Stimulated activated naive B cell treated with anti-CD40 and anti-IgM and Interleukin-4, amounts not matched to agents 10 μg/mL and 1 μg/mL and 100 μg/mL, for 72 hours (primary cell): ENCODE results near the gene BZW2.

ENCODE experiments used
- ATAC-seq, 2 donors: fragments of 150-1000 bp; cut with Tn5 transposase; replicated peaks; 2 replicates each; pipeline ENCODE4 v1.10.0; 2021; ENCODE audit warnings: moderate library complexity in 1 of 2
- DNase-seq: peaks from one replicate; pipeline ENCODE4 v3.0.0; 2021
- H3K27ac Mint-ChIP-seq: one replicate; pipeline ENCODE4 v1.8.0; 2022; ENCODE audit warnings: mild to moderate bottlenecking, mixed read lengths
- H3K27me3 Mint-ChIP-seq, 2 donors: one replicate each; pipeline ENCODE4 v1.8.0; 2022; ENCODE audit warnings: mixed read lengths in 2 of 2
- H3K36me3 Mint-ChIP-seq, 2 donors: one replicate each; pipeline ENCODE4 v1.8.0; 2022; ENCODE audit warnings: mixed read lengths in 2 of 2, mild to moderate bottlenecking in 1 of 2
- H3K4me1 Mint-ChIP-seq, 2 donors: one replicate each; pipeline ENCODE4 v1.8.0; 2022; ENCODE audit warnings: mixed read lengths in 2 of 2, mild to moderate bottlenecking in 1 of 2
- H3K4me3 Mint-ChIP-seq, 2 donors: one replicate each; pipeline ENCODE4 v1.8.0; 2022; ENCODE audit warnings: mild to moderate bottlenecking in 2 of 2, mixed read lengths in 2 of 2, moderate library complexity in 1 of 2
- H3K9me3 Mint-ChIP-seq, 2 donors: one replicate each; pipeline ENCODE4 v1.8.0; 2022; ENCODE audit warnings: mixed read lengths in 2 of 2, mild to moderate bottlenecking in 1 of 2

BZW2 gene

GRCh38 chr7:16728811-16729210, 82.8 kb downstream of the BZW2 start:
- ATAC-seq (no peak), DNase-seq (no peak)
- Mint-ChIP-seq H3K27ac (no peak overlapping the region), H3K27me3 (no peaks in the 10 kb centered on the region), H3K4me3 (no peak overlapping the region), H3K9me3 (no peaks in the 10 kb centered on the region), H3K4me1 (peaks cover 0 to 4% of the 10 kb centered on the region in 2 donors), H3K36me3 (peaks cover 3 to 10% of the 10 kb centered on the region in 2 donors)

GRCh38 chr7:16729541-16729940, 83.6 kb downstream of the BZW2 start:
- ATAC-seq (no peak), DNase-seq (no peak)
- Mint-ChIP-seq H3K9me3 (no peaks in the 10 kb centered on the region), H3K36me3 (peaks cover 3 to 10% of the 10 kb centered on the region in 2 donors), H3K4me1 (peaks cover 0 to 4% of the 10 kb centered on the region in 2 donors), H3K4me3 (no peak overlapping the region), H3K27me3 (no peaks in the 10 kb centered on the region), H3K27ac (no peak overlapping the region)

- ATAC-seq (no peak), DNase-seq (no peak)
- H3K4me1 Mint-ChIP-seq, result peaks cover 5 to 6% of the 10 kb centered on the region in 2 donors
- no peak overlapping the region for H3K27ac Mint-ChIP-seq
- no peaks in the 10 kb centered on the region for H3K27me3 Mint-ChIP-seq
- no peak overlapping the region for H3K4me3 Mint-ChIP-seq
- peaks cover 0 to 10% of the 10 kb centered on the region in 2 donors for H3K36me3 Mint-ChIP-seq
- no peaks in the 10 kb centered on the region for H3K9me3 Mint-ChIP-seq
Measured at GRCh38 chr7:16730937-16731336, 85.0 kb downstream of the BZW2 start.

GRCh38 chr7:16732828-16733227, 86.8 kb downstream of the BZW2 start:
- peaks cover 5 to 6% of the 10 kb centered on the region in 2 donors for H3K4me1 Mint-ChIP-seq

GRCh38 chr7:16734148-16734726, 88.3 kb downstream of the BZW2 start:
- no peak for DNase-seq
- H3K9me3 Mint-ChIP-seq, result no peaks in the 10 kb centered on the region
- H3K4me3 Mint-ChIP-seq, result no peak overlapping the region
- ATAC-seq, result no peak
- no peaks in the 10 kb centered on the region for H3K27me3 Mint-ChIP-seq
- peaks cover 5 to 6% of the 10 kb centered on the region in 2 donors for H3K4me1 Mint-ChIP-seq
- no peak overlapping the region for H3K27ac Mint-ChIP-seq
- peaks cover 0 to 12% of the 10 kb centered on the region in 2 donors for H3K36me3 Mint-ChIP-seq

More at GRCh38 chr7:16732828-16733227, 86.8 kb downstream of the BZW2 start:
- no peak overlapping the region for H3K4me3 Mint-ChIP-seq
- ATAC-seq (no peak), DNase-seq (no peak)
- H3K27me3 Mint-ChIP-seq, result no peaks in the 10 kb centered on the region
- no peak overlapping the region for H3K27ac Mint-ChIP-seq
- H3K36me3 Mint-ChIP-seq, result peaks cover 0 to 10% of the 10 kb centered on the region in 2 donors
- no peaks in the 10 kb centered on the region for H3K9me3 Mint-ChIP-seq

GRCh38 chr7:16735020-16735419, 89.0 kb downstream of the BZW2 start:
- Mint-ChIP-seq H3K9me3 (no peaks in the 10 kb centered on the region), H3K27me3 (no peaks in the 10 kb centered on the region), H3K4me1 (peaks cover 5 to 6% of the 10 kb centered on the region in 2 donors), H3K4me3 (no peak overlapping the region), H3K27ac (no peak overlapping the region), H3K36me3 (peaks cover 0 to 12% of the 10 kb centered on the region in 2 donors)
- DNase-seq (no peak), ATAC-seq (no peak)

- Mint-ChIP-seq H3K36me3 (peaks cover 0 to 6% of the 10 kb centered on the region in 2 donors), H3K4me1 (peaks cover 2 to 6% of the 10 kb centered on the region in 2 donors), H3K4me3 (no peak overlapping the region), H3K27me3 (no peaks in the 10 kb centered on the region), H3K27ac (no peak overlapping the region), H3K9me3 (no peaks in the 10 kb centered on the region)
- ATAC-seq (no peak), DNase-seq (no peak)
Measured at GRCh38 chr7:16738011-16738688, 92.2 kb downstream of the BZW2 start.

- ATAC-seq, result peak; percentile 34 to 50
- H3K27ac Mint-ChIP-seq, result no peak overlapping the region
- H3K9me3 Mint-ChIP-seq, result no peaks in the 10 kb centered on the region
- no peak overlapping the region for H3K4me3 Mint-ChIP-seq
- no peak for DNase-seq
- peaks cover 2 to 13% of the 10 kb centered on the region in 2 donors for H3K4me1 Mint-ChIP-seq
- no peaks in the 10 kb centered on the region for H3K27me3 Mint-ChIP-seq
- H3K36me3 Mint-ChIP-seq, result peaks cover 0 to 6% of the 10 kb centered on the region in 2 donors
Measured at GRCh38 chr7:16739863-16740622, 94.1 kb downstream of the BZW2 start.

GRCh38 chr7:16740623-16740953, 94.6 kb downstream of the BZW2 start:
- no peak for ATAC-seq
- no peak for DNase-seq
- peaks cover 0 to 6% of the 10 kb centered on the region in 2 donors for H3K36me3 Mint-ChIP-seq
- no peak overlapping the region for H3K4me3 Mint-ChIP-seq
- peaks cover 0 to 8% of the 10 kb centered on the region in 2 donors for H3K4me1 Mint-ChIP-seq
- H3K27ac Mint-ChIP-seq, result no peak overlapping the region
- no peaks in the 10 kb centered on the region for H3K9me3 Mint-ChIP-seq
- no peaks in the 10 kb centered on the region for H3K27me3 Mint-ChIP-seq

GRCh38 chr7:16740996-16741395, 95.0 kb downstream of the BZW2 start:
- H3K36me3 Mint-ChIP-seq, result peaks cover 0 to 6% of the 10 kb centered on the region in 2 donors

GRCh38 chr7:16741676-16742075, 95.7 kb downstream of the BZW2 start:
- peaks cover 0 to 3% of the 10 kb centered on the region in 2 donors for H3K27me3 Mint-ChIP-seq
- no peak overlapping the region for H3K4me3 Mint-ChIP-seq
- no peaks in the 10 kb centered on the region for H3K9me3 Mint-ChIP-seq
- ATAC-seq, result no peak
- H3K4me1 Mint-ChIP-seq, result peaks cover 0 to 7% of the 10 kb centered on the region in 2 donors
- H3K27ac Mint-ChIP-seq, result no peak overlapping the region
- peaks cover 0 to 6% of the 10 kb centered on the region in 2 donors for H3K36me3 Mint-ChIP-seq
- no peak for DNase-seq

More at GRCh38 chr7:16740996-16741395, 95.0 kb downstream of the BZW2 start:
- peaks cover 0 to 7% of the 10 kb centered on the region in 2 donors for H3K4me1 Mint-ChIP-seq
- H3K4me3 Mint-ChIP-seq, result no peak overlapping the region
- no peaks in the 10 kb centered on the region for H3K9me3 Mint-ChIP-seq
- DNase-seq (no peak), ATAC-seq (no peak)
- no peak overlapping the region for H3K27ac Mint-ChIP-seq
- H3K27me3 Mint-ChIP-seq, result no peaks in the 10 kb centered on the region

GRCh38 chr7:16742547-16742946, 96.6 kb downstream of the BZW2 start:
- Mint-ChIP-seq H3K36me3 (peaks cover 0 to 6% of the 10 kb centered on the region in 2 donors), H3K4me3 (no peak overlapping the region), H3K27me3 (peaks cover 0 to 5% of the 10 kb centered on the region in 2 donors), H3K4me1 (peaks cover 0 to 7% of the 10 kb centered on the region in 2 donors), H3K27ac (no peak overlapping the region), H3K9me3 (no peaks in the 10 kb centered on the region)
- DNase-seq (no peak), ATAC-seq (no peak)

GRCh38 chr7:16743236-16743635, 97.3 kb downstream of the BZW2 start:
- Mint-ChIP-seq H3K27ac (no peak overlapping the region), H3K9me3 (no peaks in the 10 kb centered on the region), H3K27me3 (peaks cover 0 to 5% of the 10 kb centered on the region in 2 donors), H3K4me1 (peaks cover 0 to 7% of the 10 kb centered on the region in 2 donors), H3K36me3 (peaks cover 0 to 3% of the 10 kb centered on the region in 2 donors), H3K4me3 (no peak overlapping the region)
- ATAC-seq, result no peak
- no peak for DNase-seq

- Mint-ChIP-seq H3K9me3 (no peaks in the 10 kb centered on the region), H3K36me3 (no peaks in the 10 kb centered on the region), H3K4me3 (no peak overlapping the region), H3K27me3 (peaks cover 0 to 5% of the 10 kb centered on the region in 2 donors), H3K4me1 (peaks cover 2 to 7% of the 10 kb centered on the region in 2 donors), H3K27ac (no peak overlapping the region)
- DNase-seq, result no peak
- ATAC-seq, result no peak
Measured at GRCh38 chr7:16744518-16745250, 98.7 kb downstream of the BZW2 start.
